Panc1 (cell line): ENCODE results near the gene FAM24B. TPM values are rescaled to one million over a fixed set of nuclear protein-coding genes. Genes with fewer than 3 reads are reported as not detected.

Experiments
- ATAC-seq: fragments of 200-7000 bp; cut with Tn5 transposase; 2 replicates; pipeline ENCODE4 v1.9.1; 2020; ENCODE audit warnings: mild to moderate bottlenecking, moderate library complexity
- BruUV-seq: library from RNA; stranded (reverse); fragments of 400-500 nt; replicated peaks from 2 replicates; lab custom pipeline; 2021; lab: Mats Ljungman, UMichigan
- CTCF ChIA-PET: fragments of 300-600 bp; sonication (Branson Sonifier 250); formaldehyde crosslinking; loops from one replicate; lab custom pipeline; 2022; ENCODE audit warnings: antibody characterized with exemption; lab: Charles Lee
- POLR2A ChIA-PET: fragments of 300-600 bp; sonication (Branson Sonifier 250); formaldehyde crosslinking; loops from one replicate; lab custom pipeline; 2022; ENCODE audit warnings: antibody characterized with exemption; lab: Charles Lee
- DNase-seq: peaks from one replicate; pipeline ENCODE4 v3.0.0-alpha.2; 2010; ENCODE audit warnings: low read depth, low spot score
- H3K27ac ChIP-seq: 2 replicates; pipeline ENCODE4 v1.5.1; 2011; ENCODE audit warnings: mild to moderate bottlenecking, low read length, inconsistent platforms
- H3K27me3 ChIP-seq: fragments of 200-500 bp; sonication (Bioruptor generic); 2 replicates; pipeline ENCODE4 v1.6.0; 2014; ENCODE audit warnings: low read length, inconsistent platforms; ENCODE audit not compliant: control insufficient read depth, insufficient read depth
- H3K36me3 ChIP-seq: fragments of 200-500 bp; sonication (Bioruptor generic); 2 replicates; pipeline ENCODE4 v1.5.1; 2014; ENCODE audit warnings: inconsistent platforms, mild to moderate bottlenecking, low read length, moderate library complexity; ENCODE audit not compliant: control insufficient read depth, insufficient read depth
- H3K4me1 ChIP-seq: 2 replicates; pipeline ENCODE4 v1.5.1; 2011; ENCODE audit warnings: inconsistent platforms, mild to moderate bottlenecking, low read length, moderate library complexity; ENCODE audit not compliant: control insufficient read depth, insufficient read depth
- H3K4me3 ChIP-seq, 2 experiments: 2 replicates each; pipeline ENCODE4 v1.5.1; 2011 to 2012; ENCODE audit warnings: low read depth in 2 of 2, low read length in 2 of 2, mild to moderate bottlenecking in 2 of 2, inconsistent platforms in 1 of 2, moderate library complexity in 1 of 2
- H3K9me3 ChIP-seq: fragments of 200-500 bp; sonication (Bioruptor generic); 2 replicates; pipeline ENCODE4 v1.5.1; 2014; ENCODE audit warnings: low read depth, mild to moderate bottlenecking, inconsistent platforms, low read length, moderate library complexity; ENCODE audit not compliant: control insufficient read depth, insufficient read depth
- POLR2AphosphoS5 ChIP-seq: IDR thresholded peaks from 2 replicates; pipeline ENCODE4 v1.6.1; 2012; ENCODE audit warnings: mild to moderate bottlenecking, low read depth, low read length, moderate library complexity
- SIN3A ChIP-seq: IDR thresholded peaks from 2 replicates; pipeline ENCODE4 v1.6.1; 2012; ENCODE audit warnings: low read depth, mild to moderate bottlenecking, low read length, moderate library complexity, borderline replicate concordance; ENCODE audit not compliant: insufficient read depth
- TCF7L2 ChIP-seq: IDR thresholded peaks from 2 replicates; pipeline ENCODE4 v1.6.1; 2011; ENCODE audit warnings: mild to moderate bottlenecking, low read depth, low read length, inconsistent platforms
- in situ Hi-C: cut with HindIII; loops from 2 replicates; pipeline ENCODE4 v1.10.0; 2016; ENCODE audit warnings: low sequenced_read_pairs, low pct_unique_long_range_greater_than_20kb
- intact Hi-C: fragments of 100-400 bp; cut with micrococcal nuclease; formaldehyde crosslinking; loops from one replicate; pipeline ENCODE4 v1.10.0; 2022; ENCODE audit not compliant: unreplicated experiment
- total RNA-seq: library from RNA; stranded (reverse); gene quantifications from one replicate; pipeline ENCODE4 v1.2.1, GENCODE V29; 2021; ENCODE audit not compliant: unreplicated experiment
- TF ChIP-seq, protein P1 (sequence below), 2 experiments: IDR thresholded peaks; 2 replicates each; pipeline ENCODE4 v1.6.1; 2011 to 2012; ENCODE audit warnings: low read depth in 2 of 2, control low read depth in 1 of 2, low read length in 1 of 2, mild to moderate bottlenecking in 1 of 2, moderate library complexity in 1 of 2; ENCODE audit not compliant: insufficient read depth in 1 of 2
- TF ChIP-seq, protein P2 (sequence below): fragments of 450-650 bp; IDR thresholded peaks from 2 replicates; pipeline ENCODE4 v1.5.1; 2017; ENCODE audit warnings: mild to moderate bottlenecking

FAM24B gene
- total RNA-seq, 1 experiment from 2014 or later: 21.3 TPM

DNA sequence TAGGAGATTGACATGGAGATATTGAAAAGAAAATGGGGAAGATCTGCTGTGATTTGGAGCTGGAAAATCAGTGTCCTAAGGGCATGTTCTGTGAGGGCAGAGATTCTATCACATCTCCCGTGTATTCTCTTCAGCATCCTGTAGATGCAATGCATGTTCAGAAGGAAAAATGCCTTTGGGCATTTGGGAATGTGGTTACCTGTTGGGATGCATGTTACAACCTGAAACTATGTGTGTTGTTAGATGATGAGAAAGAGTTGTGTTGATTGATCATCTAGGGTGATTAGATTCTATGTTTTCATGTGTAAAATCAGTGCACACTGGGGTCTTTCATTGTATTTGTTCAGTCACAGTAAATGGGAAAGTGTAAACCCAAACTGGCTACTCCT lies 48.4 kb downstream of the FAM24B start:
- no peak for TF ChIP-seq SIN3A
- TF ChIP-seq, protein P1, sequence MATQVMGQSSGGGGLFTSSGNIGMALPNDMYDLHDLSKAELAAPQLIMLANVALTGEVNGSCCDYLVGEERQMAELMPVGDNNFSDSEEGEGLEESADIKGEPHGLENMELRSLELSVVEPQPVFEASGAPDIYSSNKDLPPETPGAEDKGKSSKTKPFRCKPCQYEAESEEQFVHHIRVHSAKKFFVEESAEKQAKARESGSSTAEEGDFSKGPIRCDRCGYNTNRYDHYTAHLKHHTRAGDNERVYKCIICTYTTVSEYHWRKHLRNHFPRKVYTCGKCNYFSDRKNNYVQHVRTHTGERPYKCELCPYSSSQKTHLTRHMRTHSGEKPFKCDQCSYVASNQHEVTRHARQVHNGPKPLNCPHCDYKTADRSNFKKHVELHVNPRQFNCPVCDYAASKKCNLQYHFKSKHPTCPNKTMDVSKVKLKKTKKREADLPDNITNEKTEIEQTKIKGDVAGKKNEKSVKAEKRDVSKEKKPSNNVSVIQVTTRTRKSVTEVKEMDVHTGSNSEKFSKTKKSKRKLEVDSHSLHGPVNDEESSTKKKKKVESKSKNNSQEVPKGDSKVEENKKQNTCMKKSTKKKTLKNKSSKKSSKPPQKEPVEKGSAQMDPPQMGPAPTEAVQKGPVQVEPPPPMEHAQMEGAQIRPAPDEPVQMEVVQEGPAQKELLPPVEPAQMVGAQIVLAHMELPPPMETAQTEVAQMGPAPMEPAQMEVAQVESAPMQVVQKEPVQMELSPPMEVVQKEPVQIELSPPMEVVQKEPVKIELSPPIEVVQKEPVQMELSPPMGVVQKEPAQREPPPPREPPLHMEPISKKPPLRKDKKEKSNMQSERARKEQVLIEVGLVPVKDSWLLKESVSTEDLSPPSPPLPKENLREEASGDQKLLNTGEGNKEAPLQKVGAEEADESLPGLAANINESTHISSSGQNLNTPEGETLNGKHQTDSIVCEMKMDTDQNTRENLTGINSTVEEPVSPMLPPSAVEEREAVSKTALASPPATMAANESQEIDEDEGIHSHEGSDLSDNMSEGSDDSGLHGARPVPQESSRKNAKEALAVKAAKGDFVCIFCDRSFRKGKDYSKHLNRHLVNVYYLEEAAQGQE (IDR thresholded peaks at IDR 0.05; ENCODE audit: insufficient read depth in 1 of 2, low read depth in 2 of 2, low read length in 1 of 2): no peak
- intact Hi-C loops (no loop called here), in situ Hi-C loops (no loop called here)
- Histone ChIP-seq H3K27me3 (peaks cover 12% of the 10 kb centered on the region), H3K27ac (no peak overlapping the region), H3K36me3 (peaks cover 15% of the 10 kb centered on the region), H3K4me3 (no peak overlapping the region), H3K4me1 (no peaks in the 10 kb centered on the region; the same call in 1 of the 2 replicates), H3K9me3 (no peaks in the 10 kb centered on the region)
- no peak for ATAC-seq
- DNase-seq: no peak
- BruUV-seq: no TSS peak
- CTCF ChIA-PET: no interaction called here
- POLR2A ChIA-PET: no interaction called here

DNA sequence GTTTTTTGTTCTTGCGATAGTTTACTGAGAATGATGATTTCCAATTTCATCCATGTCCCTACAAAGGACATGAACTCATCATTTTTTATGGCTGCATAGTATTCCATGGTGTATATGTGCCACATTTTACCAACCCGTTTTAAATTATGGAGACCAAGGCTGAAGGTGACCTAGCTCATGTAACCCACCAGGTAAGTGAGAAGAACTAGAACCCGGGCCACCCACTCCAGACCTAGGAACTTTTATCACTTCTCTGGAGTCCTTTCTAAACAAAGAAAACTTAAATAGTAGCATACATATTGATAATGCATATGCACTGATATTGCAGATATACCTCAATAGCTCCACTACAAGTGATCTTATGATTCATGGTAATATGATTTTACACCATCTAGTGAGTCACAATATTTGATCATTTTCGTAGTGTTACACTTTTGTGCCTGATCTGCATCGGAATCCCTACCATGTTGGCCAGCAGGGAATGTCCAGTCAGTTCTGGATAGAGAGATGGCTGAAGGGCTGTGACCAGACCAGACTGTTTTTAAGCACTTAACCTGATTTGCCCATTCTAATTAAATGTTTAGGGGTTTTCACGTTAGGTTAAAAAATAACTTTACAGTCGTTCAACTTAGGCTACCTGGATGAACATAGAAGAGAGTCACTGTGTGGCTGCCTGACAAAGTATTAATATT lies 49.0 kb downstream of the FAM24B start:
- in situ Hi-C loops (no loop called here), intact Hi-C loops (no loop called here)
- no TSS peak for BruUV-seq
- Histone ChIP-seq H3K27ac (no peak overlapping the region), H3K4me1 (no peaks in the 10 kb centered on the region; the same call in 1 of the 2 replicates), H3K27me3 (peaks cover 15% of the 10 kb centered on the region), H3K36me3 (peaks cover 15% of the 10 kb centered on the region), H3K4me3 (no peak overlapping the region), H3K9me3 (no peaks in the 10 kb centered on the region)
- ChIA-PET POLR2A (no interaction called here), CTCF (no interaction called here)
- no peak for DNase-seq
- TF ChIP-seq TCF7L2 (no peak), SIN3A (no peak), POLR2AphosphoS5 (no peak)
- TF ChIP-seq, protein P1 (IDR thresholded peaks at IDR 0.05; ENCODE audit: insufficient read depth in 1 of 2, low read depth in 2 of 2, low read length in 1 of 2): no peak
- TF ChIP-seq, protein P2, sequence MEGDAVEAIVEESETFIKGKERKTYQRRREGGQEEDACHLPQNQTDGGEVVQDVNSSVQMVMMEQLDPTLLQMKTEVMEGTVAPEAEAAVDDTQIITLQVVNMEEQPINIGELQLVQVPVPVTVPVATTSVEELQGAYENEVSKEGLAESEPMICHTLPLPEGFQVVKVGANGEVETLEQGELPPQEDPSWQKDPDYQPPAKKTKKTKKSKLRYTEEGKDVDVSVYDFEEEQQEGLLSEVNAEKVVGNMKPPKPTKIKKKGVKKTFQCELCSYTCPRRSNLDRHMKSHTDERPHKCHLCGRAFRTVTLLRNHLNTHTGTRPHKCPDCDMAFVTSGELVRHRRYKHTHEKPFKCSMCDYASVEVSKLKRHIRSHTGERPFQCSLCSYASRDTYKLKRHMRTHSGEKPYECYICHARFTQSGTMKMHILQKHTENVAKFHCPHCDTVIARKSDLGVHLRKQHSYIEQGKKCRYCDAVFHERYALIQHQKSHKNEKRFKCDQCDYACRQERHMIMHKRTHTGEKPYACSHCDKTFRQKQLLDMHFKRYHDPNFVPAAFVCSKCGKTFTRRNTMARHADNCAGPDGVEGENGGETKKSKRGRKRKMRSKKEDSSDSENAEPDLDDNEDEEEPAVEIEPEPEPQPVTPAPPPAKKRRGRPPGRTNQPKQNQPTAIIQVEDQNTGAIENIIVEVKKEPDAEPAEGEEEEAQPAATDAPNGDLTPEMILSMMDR: no peak
- ATAC-seq: no peak
